HepG2 (cell line): ENCODE data around the gene LAG3. TPM values are rescaled to one million over a fixed set of nuclear protein-coding genes. Genes with fewer than 3 reads are reported as not detected.

Experiments
- ATAC-seq: fragments of 200-7000 bp; cut with Tn5 transposase; 3 replicates; pipeline ENCODE4 v1.9.1; 2020; ENCODE audit warnings: mild to moderate bottlenecking, moderate library complexity
- BruUV-seq: library from RNA; stranded (reverse); fragments of 400-500 nt; replicated peaks from 2 replicates; lab custom pipeline; 2021; lab: Mats Ljungman, UMichigan
- CTCF ChIA-PET: fragments of 300-600 bp; formaldehyde crosslinking; extraction: SDS; loops from one replicate; lab custom pipeline; 2021; ENCODE audit warnings: low total read pairs, inconsistent platforms, low intra/inter-chr PET ratio; lab: Yijun Ruan, JAX
- POLR2A ChIA-PET: fragments of 350-600 bp; sonication (Branson Sonifier 250); formaldehyde crosslinking; loops from one replicate; lab custom pipeline; 2020; ENCODE audit warnings: antibody characterized with exemption, inconsistent platforms; lab: Yijun Ruan, JAX
- DNase-seq: peaks from one replicate; pipeline ENCODE4 v3.0.0-alpha.2; 2015; ENCODE audit warnings: low spot score
- FAIRE-seq: peaks from 3 replicates; lab custom pipeline; 2011; peaks lifted over from hg19 to GRCh38; lab: Jason Lieb, UNC
- H2AFZ ChIP-seq: one replicate; pipeline ENCODE4 v1.6.1; 2011; ENCODE audit warnings: low read length, inconsistent platforms
- H3K27ac ChIP-seq: fragments of 300-600 bp; 3 replicates; pipeline ENCODE4 v1.8.0; 2011; ENCODE audit warnings: mixed run types, mild to moderate bottlenecking, mixed read lengths, low read length, inconsistent platforms; ENCODE audit not compliant: insufficient read depth; ENCODE audit errors: extremely low read length
- H3K27me3 ChIP-seq, 2 experiments: fragments of 200-600 bp in 1 of 2; 2 replicates in 1 of 2; 3 replicates in 1 of 2; pipeline versions ENCODE4 v1.6.0 to v1.8.0; 2011; ENCODE audit warnings: low read length in 2 of 2, mild to moderate bottlenecking in 2 of 2, moderate library complexity in 2 of 2, inconsistent platforms in 1 of 2; ENCODE audit not compliant: insufficient read depth in 2 of 2, control insufficient read depth in 1 of 2
- H3K36me3 ChIP-seq, 2 experiments: fragments of 200-600 bp in 1 of 2; replicated peaks in 1 of 2; 2 replicates in 1 of 2; 3 replicates in 1 of 2; pipeline versions ENCODE4 v1.5.1 to v1.8.0; 2011; ENCODE audit warnings: low read length in 2 of 2, inconsistent platforms in 1 of 2; ENCODE audit not compliant: insufficient read depth in 2 of 2, control insufficient read depth in 1 of 2
- H3K4me1 ChIP-seq: 2 replicates; pipeline ENCODE4 v1.5.1; 2012; ENCODE audit warnings: low read length, inconsistent platforms; ENCODE audit not compliant: insufficient read depth
- H3K4me2 ChIP-seq: 2 replicates; pipeline ENCODE4 v1.6.0; 2011; ENCODE audit warnings: low read depth, low read length, inconsistent platforms
- H3K4me3 ChIP-seq, 3 experiments: fragments of 200-600 bp in 1 of 3; sonication (generic), shearing (Covaris generic) in 1 of 3; replicated peaks in 1 of 3; 2 replicates each; pipeline ENCODE4 v1.5.1; 2011 to 2016; ENCODE audit warnings: low read length in 3 of 3, inconsistent platforms in 2 of 3, low read depth in 2 of 3, mild to moderate bottlenecking in 2 of 3, control low read depth in 1 of 3, mixed read lengths in 1 of 3; ENCODE audit not compliant: insufficient read depth in 1 of 3
- H3K79me2 ChIP-seq: one replicate; pipeline ENCODE4 v1.6.1; 2011; ENCODE audit warnings: low read length, inconsistent platforms; ENCODE audit not compliant: insufficient read depth
- H3K9ac ChIP-seq: 2 replicates; pipeline ENCODE4 v1.6.0; 2011; ENCODE audit warnings: mild to moderate bottlenecking, low read depth, low read length, inconsistent platforms; ENCODE audit not compliant: insufficient read depth
- H3K9me3 ChIP-seq: 2 replicates; pipeline ENCODE4 v1.5.1; 2012; ENCODE audit warnings: mild to moderate bottlenecking, low read length
- H4K20me1 ChIP-seq: 2 replicates; pipeline ENCODE4 v1.6.0; 2011; ENCODE audit warnings: inconsistent platforms, mild to moderate bottlenecking, low read length, moderate library complexity; ENCODE audit not compliant: insufficient read depth
- DPF2 ChIP-seq: sonication (generic); formaldehyde crosslinking; IDR thresholded peaks from 2 replicates; pipeline ENCODE4 v1.4.0; 2020; ENCODE audit warnings: mild to moderate bottlenecking, low read depth, missing genetic modification reagents, borderline replicate concordance
- FOSL2 ChIP-seq: sonication (generic); formaldehyde crosslinking; IDR thresholded peaks from 2 replicates; pipeline ENCODE4 v1.4.0; 2020; ENCODE audit warnings: missing genetic modification reagents
- RFX5 ChIP-seq: IDR thresholded peaks from 2 replicates; pipeline ENCODE4 v1.6.1; 2011; ENCODE audit warnings: low read depth, low read length, improper control_type of control experiment
- SALL1 ChIP-seq: sonication (generic); formaldehyde crosslinking; IDR thresholded peaks from 2 replicates; pipeline ENCODE4 v1.8.0; 2022; ENCODE audit warnings: mild to moderate bottlenecking, missing genetic modification reagents
- SETDB1 ChIP-seq: sonication (generic); formaldehyde crosslinking; IDR thresholded peaks from 2 replicates; pipeline ENCODE4 v1.5.1; 2020; ENCODE audit warnings: missing genetic modification reagents, mild to moderate bottlenecking, borderline replicate concordance
- SRY ChIP-seq: sonication (generic); formaldehyde crosslinking; IDR thresholded peaks from 2 replicates; pipeline ENCODE4 v1.8.0; 2022; ENCODE audit warnings: mild to moderate bottlenecking, missing genetic modification reagents
- U2AF1 ChIP-seq: fragments of 200-400 bp; formaldehyde crosslinking; optimal IDR thresholded peaks from 2 replicates; pipeline ENCODE3; 2017; ENCODE audit warnings: mild to moderate bottlenecking, low read depth, low read length
- ZFP1 ChIP-seq: IDR thresholded peaks from 2 replicates; pipeline ENCODE4 v1.6.1; 2016
- ZKSCAN1 ChIP-seq: fragments of 150-350 bp; IDR thresholded peaks from 2 replicates; pipeline ENCODE4 v1.6.1; 2014; ENCODE audit warnings: low read length
- ZNF232 ChIP-seq: sonication (generic); formaldehyde crosslinking; IDR thresholded peaks from 2 replicates; pipeline ENCODE4 v1.4.0; 2020; ENCODE audit warnings: missing genetic modification reagents, borderline replicate concordance
- ZNF567 ChIP-seq: sonication (generic); formaldehyde crosslinking; IDR thresholded peaks from 2 replicates; pipeline ENCODE4 v1.8.1; 2023; ENCODE audit warnings: mild to moderate bottlenecking, missing genetic modification reagents, borderline replicate concordance
- ZNF83 ChIP-seq: sonication (generic); formaldehyde crosslinking; IDR thresholded peaks from 2 replicates; pipeline ENCODE4 v1.4.0; 2020; ENCODE audit warnings: missing genetic modification reagents, mild to moderate bottlenecking, borderline replicate concordance
- ZNF883 ChIP-seq: sonication (generic); formaldehyde crosslinking; IDR thresholded peaks from 2 replicates; pipeline ENCODE4 v1.5.1; 2020; ENCODE audit warnings: mild to moderate bottlenecking, missing genetic modification reagents; ENCODE audit errors: not compliant biosample characterization
- WGBS: methylation state at CpG from one replicate; pipeline ENCODE4 v1.1.6; 2017; ENCODE audit warnings: low lambda C conversion rate; 5-methylcytosine and 5-hydroxymethylcytosine counted together
- in situ Hi-C: cut with HindIII; loops from 2 replicates; pipeline ENCODE4 v1.10.0; 2017; ENCODE audit warnings: low pct_unique_long_range_greater_than_20kb; ENCODE audit not compliant: extremely low pct_ligation_motif_present
- intact Hi-C: fragments of 100-400 bp; cut with micrococcal nuclease; formaldehyde crosslinking; loops from one replicate; pipeline ENCODE4 v1.10.0; 2022; ENCODE audit not compliant: unreplicated experiment
- polyA plus RNA-seq, 8 experiments: library from polyadenylated mRNA; depleted of rRNA in 3 of 8; stranded (reverse) in 7 of 8; unstranded in 1 of 8; fragments of >200 nt; fragmentation: Illumina TruSeq in 4 of 8; extraction: Trizol in 4 of 8; gene quantifications; 2 replicates each; pipeline versions ENCODE4 v1.2.1 to v1.2.3, GENCODE V29; 2011 to 2016; ENCODE audit warnings: low read depth in 4 of 8, missing spikeins in 1 of 8, mixed read lengths in 1 of 8; ENCODE audit not compliant: insufficient read depth in 1 of 8
- total RNA-seq, 5 experiments: library from RNA; depleted of rRNA; stranded (reverse); fragments of >200 nt; fragmentation: Illumina TruSeq; extraction: Trizol; gene quantifications; 2 replicates each; pipeline ENCODE4 v1.2.3, GENCODE V29; 2016; ENCODE audit warnings: low read depth in 1 of 5
- TF ChIP-seq, protein P1 (sequence below): sonication (generic); formaldehyde crosslinking; IDR thresholded peaks from 2 replicates; pipeline ENCODE4 v1.8.0; 2023; ENCODE audit warnings: mild to moderate bottlenecking, missing genetic modification reagents

Gene LAG3
- total and polyA plus RNA-seq, 2 of the 13 experiments (the other 11 are each of a cell fraction or from before 2014, with no cell fraction given) = 0.11 to 0.26 TPM

- BruUV-seq = no TSS peak
- H4K20me1 ChIP-seq = no peaks in the 10 kb centered on the region
- H3K27me3 ChIP-seq = peaks cover 2 to 16% of the 10 kb centered on the region in 2 experiments; a peak in 2 of 5 replicates
- WGBS = 42% methylated on average over 9 of the region's 9 CpGs
- POLR2A ChIA-PET = interaction anchor here (0.7 to 1.6 kb wide), 1 partner anchor 31 kb away, joined by 3 to 4 read pairs; the partner anchor contains the start of gene MLF2
- no peaks in the 10 kb centered on the region for H3K36me3 ChIP-seq
- in situ Hi-C loops = loop anchor here (5.0 kb wide), 1 partner anchor 37 kb away; no protein-coding TSS in a partner anchor
- peaks cover 45% of the 10 kb centered on the region for H3K4me1 ChIP-seq
- no peak overlapping the region for H3K4me3 ChIP-seq
- H3K27ac ChIP-seq = no peak overlapping the region
- H3K9me3 ChIP-seq = no peaks in the 10 kb centered on the region
- no peak for DNase-seq
- H3K79me2 ChIP-seq = no peaks in the 10 kb centered on the region
- TF ChIP-seq ZNF83 (CRISPR knock-in tag) (no peak), ZFP1 (no peak), DPF2 (CRISPR knock-in tag) (no peak), SRY (no peak), ZKSCAN1 (no peak), RFX5 (no peak), ZNF883 (CRISPR knock-in tag) (no peak), FOSL2 (CRISPR knock-in tag) (no peak), U2AF1 (no peak), SETDB1 (CRISPR knock-in tag) (no peak), ZNF567 (no peak), ZNF232 (no peak), SALL1 (CRISPR knock-in tag) (no peak)
- TF ChIP-seq, protein P1, sequence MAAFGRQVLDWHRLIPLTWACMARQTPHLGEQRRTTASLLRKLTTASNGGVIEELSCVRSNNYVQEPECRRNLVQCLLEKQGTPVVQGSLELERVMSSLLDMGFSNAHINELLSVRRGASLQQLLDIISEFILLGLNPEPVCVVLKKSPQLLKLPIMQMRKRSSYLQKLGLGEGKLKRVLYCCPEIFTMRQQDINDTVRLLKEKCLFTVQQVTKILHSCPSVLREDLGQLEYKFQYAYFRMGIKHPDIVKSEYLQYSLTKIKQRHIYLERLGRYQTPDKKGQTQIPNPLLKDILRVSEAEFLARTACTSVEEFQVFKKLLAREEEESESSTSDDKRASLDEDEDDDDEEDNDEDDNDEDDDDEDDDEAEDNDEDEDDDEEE = no peak
- ATAC-seq = no peak
- CTCF ChIA-PET = no interaction called here
- no peak for FAIRE-seq
- H2AFZ ChIP-seq = no peak overlapping the region
- no peak overlapping the region for H3K9ac ChIP-seq
- H3K4me2 ChIP-seq = no peak overlapping the region
- intact Hi-C loops = no loop called here
These were observed 11.5 kb downstream of the LAG3 start for GRCh38 chr12:6783828-6784227.
